HUES6 (cell line): Measurements from ENCODE around the gene KIF3A.
A peak's percentile ranks its signal among the peaks of the same experiment; 100 is the strongest.

Experiments
- H3K27ac ChIP-seq: 2 replicates; pipeline ENCODE4 v1.7.0; 2013; ENCODE audit warnings: low read depth, mild to moderate bottlenecking, low read length, inconsistent platforms
- H3K27me3 ChIP-seq: 2 replicates; pipeline ENCODE4 v1.6.1; 2013; ENCODE audit warnings: low read length; ENCODE audit not compliant: control insufficient read depth, insufficient read depth
- H3K36me3 ChIP-seq: 2 replicates; pipeline ENCODE4 v1.6.1; 2013; ENCODE audit warnings: low read length; ENCODE audit not compliant: control insufficient read depth, insufficient read depth
- H3K4me1 ChIP-seq: 2 replicates; pipeline ENCODE4 v1.6.1; 2013; ENCODE audit warnings: low read length; ENCODE audit not compliant: control insufficient read depth, insufficient read depth
- H3K4me3 ChIP-seq: 2 replicates; pipeline ENCODE4 v1.5.1; 2013; ENCODE audit warnings: low read depth, low read length
- H3K9ac ChIP-seq: one replicate; pipeline ENCODE4 v1.6.1; 2013; ENCODE audit warnings: mild to moderate bottlenecking, low read length
- H3K9me3 ChIP-seq: 2 replicates; pipeline ENCODE4 v1.6.1; 2013; ENCODE audit warnings: low read depth, low read length; ENCODE audit not compliant: control insufficient read depth, insufficient read depth

KIF3A gene

DNA sequence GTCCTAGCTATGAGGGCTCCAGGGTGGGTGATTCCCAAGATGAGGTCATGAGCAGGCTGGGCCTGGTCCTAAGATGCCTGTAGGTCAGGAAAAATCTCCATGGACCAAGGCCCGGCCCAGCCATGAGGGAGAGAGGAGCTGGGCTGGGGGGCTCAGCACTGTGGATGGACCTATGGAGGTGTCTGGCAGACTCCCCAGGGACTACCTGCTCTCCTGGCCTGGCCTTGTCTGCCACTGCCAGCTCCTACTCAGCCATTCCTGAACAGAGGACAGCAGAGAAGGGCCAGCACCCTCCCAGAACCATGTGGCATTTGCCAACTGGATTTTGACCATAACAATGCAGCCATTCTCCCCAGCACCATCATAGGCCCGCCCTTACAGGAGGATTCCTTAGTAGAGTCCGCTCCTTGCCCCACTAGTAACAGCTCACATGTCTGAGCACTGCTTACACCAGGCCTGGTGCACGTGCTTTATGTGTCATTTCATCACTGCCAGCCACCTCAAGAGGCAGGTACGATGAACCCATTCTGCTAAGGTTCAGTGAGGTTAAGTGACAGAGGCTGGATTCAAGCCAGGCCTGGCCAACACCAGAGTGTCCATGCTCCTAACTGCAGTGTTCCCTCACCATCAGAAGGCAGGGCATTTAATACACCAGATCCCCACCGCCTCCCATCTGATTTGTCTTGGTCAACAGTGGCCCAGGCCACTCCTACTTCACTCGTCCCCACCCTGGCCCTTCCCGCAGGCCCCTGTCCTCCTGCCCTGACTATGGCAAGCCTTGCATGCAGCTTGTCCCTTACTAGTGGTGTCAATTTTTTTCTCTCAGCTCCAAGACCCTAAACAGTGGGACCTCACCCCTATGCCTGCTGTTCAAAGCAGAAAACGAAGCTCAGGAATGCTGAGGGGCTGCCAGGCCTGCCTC is 78.7 kb downstream of the KIF3A start:
- H3K27me3 ChIP-seq: peaks cover 49% of the 10 kb centered on the region
- no peaks in the 10 kb centered on the region for H3K9me3 ChIP-seq
- no peak overlapping the region for H3K27ac ChIP-seq
- H3K36me3 ChIP-seq: no peaks in the 10 kb centered on the region
- H3K4me3 ChIP-seq: no peak overlapping the region
- H3K4me1 ChIP-seq: peaks cover 2% of the 10 kb centered on the region; the same call in 1 of the 2 replicates
- no peak overlapping the region for H3K9ac ChIP-seq

DNA sequence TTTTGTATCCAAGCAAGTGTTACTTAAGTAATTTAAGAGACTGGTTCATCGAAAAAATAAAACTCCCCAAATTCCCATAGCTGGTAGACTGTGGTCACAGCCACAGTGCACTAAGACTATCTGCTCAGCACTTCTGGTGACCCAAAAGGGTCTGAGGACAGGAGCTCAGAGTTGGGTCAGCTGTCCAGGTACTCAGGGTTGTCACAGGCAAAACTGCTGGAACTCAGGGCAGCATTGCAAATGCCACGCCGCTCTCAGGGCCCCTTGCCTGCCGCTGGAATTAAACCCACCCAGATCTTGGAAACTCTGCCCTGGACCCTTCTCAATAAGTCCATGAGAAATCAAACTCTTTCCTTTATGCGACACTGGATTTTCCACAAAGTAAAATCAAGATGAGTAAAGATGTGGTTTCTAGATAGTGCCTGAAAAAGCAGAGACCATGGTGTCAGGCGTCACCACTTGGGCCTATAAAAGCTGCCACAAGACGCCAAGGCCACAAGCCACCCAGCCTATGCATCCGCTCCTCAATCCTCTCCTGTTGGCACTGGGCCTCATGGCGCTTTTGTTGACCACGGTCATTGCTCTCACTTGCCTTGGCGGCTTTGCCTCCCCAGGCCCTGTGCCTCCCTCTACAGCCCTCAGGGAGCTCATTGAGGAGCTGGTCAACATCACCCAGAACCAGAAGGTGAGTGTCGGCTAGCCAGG is 79.5 kb downstream of the KIF3A start, which contains the start of gene IL13:
Gene IL13 (plus strand): TSS at position 498 of the 705 bp plus-strand sequence. CDS start 14 bp downstream, at position 512.
- Histone ChIP-seq H3K4me3 (no peak within 1 kb of the TSS), H3K9ac (no peak within 1 kb of the TSS), H3K9me3 (no peaks in the 10 kb centered on the region), H3K4me1 (no peaks in the 10 kb centered on the region), H3K27ac (no peak within 1 kb of the TSS), H3K36me3 (no peaks in the 10 kb centered on the region), H3K27me3 (peaks cover 53% of the 10 kb centered on the region)

GRCh38 chr5:132656774-132657355 is 80.5 kb downstream of the KIF3A start:
- Histone ChIP-seq H3K4me1 (no peaks in the 10 kb centered on the region), H3K36me3 (no peaks in the 10 kb centered on the region), H3K27ac (no peak overlapping the region), H3K9ac (no peak overlapping the region), H3K4me3 (peak overlapping the region; percentile 54), H3K27me3 (peaks cover 53% of the 10 kb centered on the region), H3K9me3 (no peaks in the 10 kb centered on the region)

- Histone ChIP-seq H3K27ac (no peak overlapping the region), H3K4me1 (no peaks in the 10 kb centered on the region), H3K9me3 (no peaks in the 10 kb centered on the region), H3K4me3 (peak overlapping the region; percentile 54), H3K27me3 (peaks cover 53% of the 10 kb centered on the region), H3K9ac (no peak overlapping the region), H3K36me3 (no peaks in the 10 kb centered on the region)
Measured at GRCh38 chr5:132655821-132656773, 81.2 kb downstream of the KIF3A start.

- Histone ChIP-seq H3K4me3 (no peak overlapping the region), H3K36me3 (no peaks in the 10 kb centered on the region), H3K9me3 (peaks cover under 1% of the 10 kb centered on the region; the same call in 1 of the 2 replicates), H3K9ac (no peak overlapping the region), H3K27me3 (peaks cover 50% of the 10 kb centered on the region), H3K4me1 (no peaks in the 10 kb centered on the region), H3K27ac (no peak overlapping the region)
Measured at GRCh38 chr5:132653716-132654115, 83.6 kb downstream of the KIF3A start.

DNA sequence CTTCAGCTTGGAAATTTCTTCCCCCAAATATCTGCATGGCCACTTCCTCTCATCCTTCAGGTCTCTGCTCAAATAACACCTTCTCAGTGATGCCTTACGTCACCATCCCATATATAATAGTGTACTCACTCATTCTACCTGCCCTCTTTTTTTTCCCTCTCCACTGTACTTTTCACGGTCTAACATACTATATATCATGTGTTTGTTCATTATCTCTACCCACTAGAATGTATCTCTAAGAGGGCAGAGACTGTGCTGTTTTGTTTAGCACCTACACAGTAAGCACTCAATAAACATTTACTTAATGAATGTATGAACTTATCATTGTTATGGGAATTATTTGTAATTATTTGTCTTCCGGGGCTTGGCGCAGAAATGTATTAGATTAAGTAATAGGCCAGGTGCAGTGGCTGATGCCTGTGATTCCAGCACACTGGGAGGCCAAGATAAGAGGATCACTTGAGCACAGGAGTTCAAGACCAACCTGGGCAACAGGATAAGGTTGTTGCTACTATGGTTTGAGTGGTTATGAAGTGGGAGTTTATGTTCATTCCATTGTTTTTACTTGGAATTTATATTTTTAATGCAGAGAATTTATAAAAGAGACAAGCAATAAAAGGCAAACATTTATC is 85.4 kb downstream of the KIF3A start:
- Histone ChIP-seq H3K4me3 (no peak overlapping the region), H3K27ac (no peak overlapping the region), H3K36me3 (no peaks in the 10 kb centered on the region), H3K4me1 (no peaks in the 10 kb centered on the region), H3K9ac (no peak overlapping the region), H3K9me3 (peaks cover 13% of the 10 kb centered on the region), H3K27me3 (peaks cover 35% of the 10 kb centered on the region)

DNA sequence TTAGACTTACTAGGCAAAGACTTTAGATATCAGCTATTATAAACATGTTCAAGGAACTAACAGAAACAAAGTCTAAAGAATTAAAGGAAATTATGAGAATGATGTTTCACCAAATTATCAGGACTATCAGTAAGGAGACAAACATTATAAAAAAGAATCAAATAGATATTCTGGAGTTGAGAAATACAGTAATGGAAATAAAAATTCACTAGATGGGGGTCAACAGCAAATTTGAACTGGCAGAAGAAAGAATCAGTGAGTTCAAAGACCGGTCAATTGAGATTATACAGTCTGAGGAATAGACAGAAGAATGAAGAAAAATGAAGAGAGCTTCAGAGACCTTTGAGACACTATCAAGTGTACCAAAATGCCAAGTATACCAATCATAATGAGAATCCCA is 89.0 kb downstream of the KIF3A start:
- no peak overlapping the region for H3K27ac ChIP-seq
- 0 out of 2 replicates have a peak, but pooled peaks cover under 1% of the 10 kb centered on the region for H3K36me3 ChIP-seq
- H3K4me3 ChIP-seq: no peak overlapping the region
- peaks cover under 1% of the 10 kb centered on the region; the same call in 1 of the 2 replicates for H3K27me3 ChIP-seq
- H3K9me3 ChIP-seq: peaks cover 13% of the 10 kb centered on the region
- peaks cover 7% of the 10 kb centered on the region for H3K4me1 ChIP-seq
- no peak overlapping the region for H3K9ac ChIP-seq

DNA sequence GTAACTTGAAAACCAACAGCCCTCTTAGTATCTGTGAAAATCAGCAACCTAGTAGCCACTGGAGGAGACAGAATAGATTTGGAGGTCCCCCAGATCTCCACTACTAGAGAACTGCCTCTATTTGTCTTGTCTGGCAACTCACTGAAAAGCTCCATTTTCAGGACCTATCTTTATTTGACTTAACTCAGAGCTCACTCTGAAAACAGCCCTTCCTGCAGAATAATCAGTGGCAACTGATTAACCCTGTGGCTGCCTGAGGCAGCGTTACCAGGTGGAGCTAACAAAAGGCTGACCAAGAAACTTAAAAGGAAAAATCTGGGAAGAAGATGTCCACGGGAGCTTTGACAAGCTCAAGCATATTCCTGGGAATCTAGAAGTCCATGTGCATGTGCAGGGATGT is 89.9 kb downstream of the KIF3A start:
- H3K36me3 ChIP-seq: peaks cover 9% of the 10 kb centered on the region
- H3K27me3 ChIP-seq: no peaks in the 10 kb centered on the region
- no peak overlapping the region for H3K9ac ChIP-seq
- no peak overlapping the region for H3K4me3 ChIP-seq
- H3K4me1 ChIP-seq: peaks cover 7% of the 10 kb centered on the region
- H3K27ac ChIP-seq: no peak overlapping the region
- peaks cover 13% of the 10 kb centered on the region for H3K9me3 ChIP-seq

DNA sequence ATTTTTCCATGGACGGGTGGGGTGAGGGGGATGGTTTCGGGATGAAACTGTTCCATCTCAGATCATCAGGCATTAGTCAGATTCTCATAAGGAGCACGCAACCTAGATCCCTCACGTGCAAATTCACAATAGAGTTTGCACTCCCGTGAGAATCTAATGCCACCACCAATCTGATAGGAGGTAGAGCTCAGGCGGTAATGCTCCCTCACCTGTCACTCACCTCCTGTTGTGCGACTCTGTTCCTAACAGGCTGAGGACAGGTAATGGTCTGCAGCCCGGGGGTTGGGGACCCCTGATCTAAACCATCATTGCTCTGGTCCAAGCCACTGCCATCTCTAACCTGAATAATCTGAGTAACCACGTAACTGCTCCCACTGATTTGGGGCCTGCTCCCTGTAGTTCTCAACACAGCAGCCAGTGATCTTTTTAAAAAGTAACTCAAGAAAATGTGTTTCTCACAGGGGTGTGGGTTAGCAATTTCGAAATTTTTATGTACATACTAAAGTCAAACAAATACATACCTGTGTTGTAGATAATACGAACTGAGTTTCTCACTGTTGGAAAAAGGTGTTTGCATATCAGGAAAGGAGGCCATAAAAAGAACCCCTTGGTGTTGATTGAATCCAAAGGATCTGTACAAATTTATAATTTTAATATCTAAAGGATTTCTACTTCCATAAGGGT is 90.6 kb downstream of the KIF3A start:
- peaks cover 13% of the 10 kb centered on the region for H3K9me3 ChIP-seq
- H3K27me3 ChIP-seq: no peaks in the 10 kb centered on the region
- H3K9ac ChIP-seq: no peak overlapping the region
- H3K27ac ChIP-seq: no peak overlapping the region
- H3K4me3 ChIP-seq: no peak overlapping the region
- H3K36me3 ChIP-seq: peaks cover 16% of the 10 kb centered on the region
- H3K4me1 ChIP-seq: peaks cover 7% of the 10 kb centered on the region
